Fibroblast of pulmonary artery (primary cell): Measurements from ENCODE around the gene NEU1.
"Not testable (repeated sequence)": the region's sequence is repeated elsewhere in the genome, so short reads cannot be mapped to it uniquely, and the experiment has no call there.

ENCODE experiments used
- DNase-seq: peaks from one replicate; pipeline ENCODE4 v3.0.0-alpha.2; 2010; ENCODE audit warnings: low read depth
- H3K4me3 ChIP-seq: replicated peaks from 2 replicates; pipeline ENCODE4 v1.5.1; 2011; ENCODE audit warnings: low read depth, mild to moderate bottlenecking, control low read depth, low read length, moderate library complexity
- TF ChIP-seq, protein P1 (sequence below): IDR thresholded peaks from 2 replicates; pipeline ENCODE4 v1.5.1; 2011; ENCODE audit warnings: mild to moderate bottlenecking, control low read depth, low read length, inconsistent platforms; ENCODE audit errors: missing control alignments

NEU1 gene

DNA sequence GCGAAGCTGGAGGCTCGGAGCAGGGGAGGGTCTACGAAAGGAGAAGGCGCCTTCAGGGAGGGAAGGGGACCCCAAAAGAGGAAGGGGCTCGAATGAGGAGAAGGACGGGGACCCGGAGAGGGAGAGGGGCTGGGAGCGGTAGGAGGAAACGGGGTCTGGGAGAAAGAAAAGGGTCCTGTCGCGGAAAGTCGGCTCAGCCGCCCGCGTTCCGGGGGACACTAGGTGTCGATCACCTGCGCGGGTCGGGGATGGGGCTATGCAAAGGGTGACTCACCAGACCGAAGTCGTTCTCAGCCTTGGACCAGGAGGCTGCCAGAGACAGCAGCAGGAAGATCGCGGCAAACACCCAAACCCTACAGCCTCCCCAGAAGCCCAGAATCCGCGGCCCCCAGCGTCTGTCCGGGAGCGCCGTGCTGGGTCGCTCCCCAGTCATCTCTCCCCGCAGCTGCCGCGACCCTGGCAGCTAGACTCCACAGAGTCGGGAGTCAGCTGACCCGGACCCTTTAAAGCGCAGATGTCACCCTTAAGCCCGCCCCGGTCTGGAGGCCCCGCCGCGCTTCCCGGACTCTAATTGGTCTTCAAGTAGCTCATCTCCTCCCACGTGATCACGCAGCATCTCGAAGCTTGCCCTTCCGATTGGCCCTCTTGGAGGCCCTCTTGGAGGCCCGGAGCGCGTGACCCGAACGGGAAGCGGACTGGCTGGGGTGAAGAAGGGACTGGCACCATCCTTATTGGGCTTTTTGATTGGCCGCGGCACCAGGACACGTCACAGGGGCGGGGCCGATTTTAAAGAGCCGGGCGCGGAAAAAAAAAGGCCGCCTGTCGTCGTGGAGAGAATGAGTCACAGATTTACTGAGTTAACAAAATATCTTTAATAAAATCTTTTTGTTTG lies at the start of gene NEU1:
TSS of gene NEU1 (minus strand) at position 478 of the 892 bp plus-strand sequence. CDS start at position 433, 45 bp downstream.
- H3K4me3 ChIP-seq, result peak within 1 kb of the TSS; percentile 98
- TF ChIP-seq, protein P1, sequence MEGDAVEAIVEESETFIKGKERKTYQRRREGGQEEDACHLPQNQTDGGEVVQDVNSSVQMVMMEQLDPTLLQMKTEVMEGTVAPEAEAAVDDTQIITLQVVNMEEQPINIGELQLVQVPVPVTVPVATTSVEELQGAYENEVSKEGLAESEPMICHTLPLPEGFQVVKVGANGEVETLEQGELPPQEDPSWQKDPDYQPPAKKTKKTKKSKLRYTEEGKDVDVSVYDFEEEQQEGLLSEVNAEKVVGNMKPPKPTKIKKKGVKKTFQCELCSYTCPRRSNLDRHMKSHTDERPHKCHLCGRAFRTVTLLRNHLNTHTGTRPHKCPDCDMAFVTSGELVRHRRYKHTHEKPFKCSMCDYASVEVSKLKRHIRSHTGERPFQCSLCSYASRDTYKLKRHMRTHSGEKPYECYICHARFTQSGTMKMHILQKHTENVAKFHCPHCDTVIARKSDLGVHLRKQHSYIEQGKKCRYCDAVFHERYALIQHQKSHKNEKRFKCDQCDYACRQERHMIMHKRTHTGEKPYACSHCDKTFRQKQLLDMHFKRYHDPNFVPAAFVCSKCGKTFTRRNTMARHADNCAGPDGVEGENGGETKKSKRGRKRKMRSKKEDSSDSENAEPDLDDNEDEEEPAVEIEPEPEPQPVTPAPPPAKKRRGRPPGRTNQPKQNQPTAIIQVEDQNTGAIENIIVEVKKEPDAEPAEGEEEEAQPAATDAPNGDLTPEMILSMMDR, result no peak
- DNase-seq, result peak; percentile 100

DNA sequence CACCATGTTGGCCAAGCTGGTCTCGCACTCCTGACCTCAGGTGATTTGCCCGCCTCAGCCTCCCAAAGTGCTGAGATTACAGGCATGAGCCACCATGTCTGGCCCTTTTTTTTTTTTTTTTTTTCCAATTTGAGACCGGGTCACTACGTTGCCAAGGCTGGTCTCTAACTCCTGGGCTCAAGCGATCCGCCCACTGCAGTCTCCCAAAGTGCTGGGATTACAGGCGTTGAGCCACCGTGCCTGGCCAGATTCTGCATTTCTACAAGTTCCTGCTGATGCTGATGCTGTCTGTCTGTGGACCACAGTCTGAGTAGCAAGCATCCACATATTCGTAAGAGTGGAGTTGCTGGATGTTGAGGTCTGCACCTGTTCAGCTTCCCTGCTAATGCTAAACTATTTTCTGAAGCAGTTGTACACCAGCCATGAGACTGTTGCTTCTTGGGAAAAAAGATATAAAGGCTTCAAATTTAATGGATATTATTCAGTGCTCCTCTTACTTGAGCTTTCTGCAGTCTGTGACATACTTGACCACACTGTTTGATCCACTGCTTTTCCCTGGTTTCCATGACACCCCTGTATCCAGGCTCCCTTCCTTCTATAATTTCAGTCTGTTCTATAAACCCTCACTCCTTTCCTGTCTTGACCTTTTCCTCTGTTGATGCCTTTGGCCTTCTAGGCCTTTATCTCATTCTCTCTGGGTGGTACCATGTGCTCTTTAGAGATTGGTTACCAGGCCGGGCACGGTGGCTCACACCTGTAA lies 49.4 kb upstream of the NEU1 start:
- no peak overlapping the region for H3K4me3 ChIP-seq
- no peak for DNase-seq
- TF ChIP-seq, protein P1, result no peak

DNA sequence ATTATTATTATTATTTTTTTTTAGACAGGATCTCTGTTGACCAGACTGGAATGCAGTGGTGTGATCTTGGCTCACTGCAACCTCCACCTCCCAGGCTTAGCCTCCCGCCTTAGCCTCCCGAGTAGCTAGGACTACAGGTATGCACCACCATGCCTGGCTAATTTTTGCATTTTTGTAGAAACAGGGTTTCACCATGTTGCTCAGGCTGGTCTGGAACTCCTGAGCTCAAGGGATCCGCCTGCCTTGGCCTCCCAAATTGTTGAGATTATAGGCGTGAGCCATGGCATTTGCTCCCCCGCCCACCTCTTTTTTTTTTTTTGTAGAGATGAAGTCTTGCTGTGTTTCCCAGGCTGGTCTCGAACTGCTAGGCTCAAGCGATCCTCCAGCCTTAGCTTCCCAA lies 46.7 kb upstream of the NEU1 start:
- not testable (repeated sequence) for H3K4me3 ChIP-seq, DNase-seq

GRCh38 chr6:31908791-31909190 lies 46.2 kb upstream of the NEU1 start:
- TF ChIP-seq, protein P1, result no peak
- H3K4me3 ChIP-seq, result no peak overlapping the region
- DNase-seq, result peak; percentile 50

GRCh38 chr6:31908255-31908654 lies 45.6 kb upstream of the NEU1 start:
- not testable (repeated sequence) for H3K4me3 ChIP-seq, DNase-seq

DNA sequence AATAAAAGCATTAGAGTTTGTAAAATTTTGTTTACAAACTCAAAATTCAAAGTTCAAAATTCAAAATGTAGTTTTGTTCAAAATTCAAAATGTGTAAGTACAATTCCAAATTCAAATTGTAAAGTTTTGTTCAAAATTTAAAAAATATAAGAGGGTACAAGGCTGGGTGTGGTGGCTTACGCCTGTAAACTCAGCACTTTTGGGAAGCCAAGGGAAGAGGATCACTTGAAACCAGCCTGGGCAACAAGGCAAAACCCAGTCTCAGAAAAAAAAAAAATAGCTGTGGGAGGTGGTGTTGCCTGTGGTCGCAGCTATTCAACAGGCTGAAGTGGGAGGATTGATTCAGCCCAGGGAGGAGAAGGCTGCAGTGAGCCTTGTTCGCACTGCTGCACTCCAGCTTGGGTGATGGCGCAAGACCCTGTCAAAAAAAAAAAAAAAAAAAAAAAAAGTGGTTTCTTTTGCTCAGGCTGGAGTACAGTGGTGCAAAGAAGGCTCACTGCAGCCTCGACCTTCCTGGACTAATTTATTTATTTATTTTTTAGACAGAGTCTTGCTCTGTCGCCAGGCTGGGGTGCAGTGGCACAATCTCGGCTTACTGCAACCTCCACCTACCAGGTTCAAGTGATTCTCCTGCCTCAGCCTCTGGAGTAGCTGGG lies 44.7 kb upstream of the NEU1 start:
- TF ChIP-seq, protein P1, result no peak
- no peak overlapping the region for H3K4me3 ChIP-seq
- peak; percentile 96 for DNase-seq

DNA sequence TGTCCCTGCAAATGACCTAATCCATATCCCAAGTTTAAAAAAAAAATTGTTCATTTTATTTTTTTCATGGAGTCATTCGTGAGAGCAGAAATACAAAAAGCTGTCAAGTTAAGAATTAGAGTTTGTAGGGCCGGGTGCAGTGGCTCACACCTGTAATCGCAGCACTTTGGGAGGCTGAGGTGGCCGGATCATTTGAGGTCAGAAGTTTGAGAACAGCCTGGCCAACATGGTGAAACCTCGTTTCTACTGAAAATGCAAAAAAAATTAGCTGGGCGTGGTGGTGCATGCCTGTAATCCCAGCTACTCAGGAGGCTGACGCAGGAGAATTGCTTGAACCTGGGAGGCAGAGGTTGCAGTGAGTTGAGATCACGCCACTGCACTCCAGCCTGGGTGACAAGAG lies 44.1 kb upstream of the NEU1 start:
- not testable (repeated sequence) for DNase-seq, H3K4me3 ChIP-seq

GRCh38 chr6:31906122-31906521 lies 43.5 kb upstream of the NEU1 start:
- H3K4me3 ChIP-seq, result no peak overlapping the region
- TF ChIP-seq, protein P1, result no peak
- DNase-seq, result no peak
